ENCODE results near the gene LRRC36.
A peak's percentile ranks its signal among the peaks of the same experiment; 100 is the strongest.

LRRC36 gene

GRCh38 chr16:67393111-67393787 is 66.6 kb downstream of the LRRC36 start, which contains the start of gene TPPP3:
TSS of gene TPPP3 (minus strand) at chr16:67393498. CDS start at chr16:67391111, 2,387 bp downstream.
- peak; percentile 84 for DNase-seq (ENCODE audit: low read depth, low spot score)
- peak; percentile 73 for TF ChIP-seq CTCF (IDR thresholded peaks at IDR 0.05; ENCODE audit: low read depth, low read length)
- in situ Hi-C loops (cut with HindIII; ENCODE audit: low sequenced_read_pairs), result no loop called here
- H3K4me3 ChIP-seq (ENCODE audit: low read depth, low read length), result peak within 1 kb of the TSS; percentile 38

GRCh38 chr16:67393788-67394154 is 67.2 kb downstream of the LRRC36 start:
- peak overlapping the region; percentile 38 for H3K4me3 ChIP-seq (ENCODE audit: low read depth, low read length)
- in situ Hi-C loops (cut with HindIII; ENCODE audit: low sequenced_read_pairs), result no loop called here
- no peak for DNase-seq (ENCODE audit: low read depth, low spot score)
- TF ChIP-seq CTCF (IDR thresholded peaks at IDR 0.05; ENCODE audit: low read depth, low read length), result no peak

GRCh38 chr16:67394155-67395104 is 67.8 kb downstream of the LRRC36 start:
- in situ Hi-C loops (cut with HindIII; ENCODE audit: low sequenced_read_pairs), result no loop called here
- no peak overlapping the region for H3K4me3 ChIP-seq (ENCODE audit: low read depth, low read length)
- no peak for TF ChIP-seq CTCF (IDR thresholded peaks at IDR 0.05; ENCODE audit: low read depth, low read length)
- no peak for DNase-seq (ENCODE audit: low read depth, low spot score)

GRCh38 chr16:67395105-67395457 is 68.5 kb downstream of the LRRC36 start:
- no peak for TF ChIP-seq CTCF (IDR thresholded peaks at IDR 0.05; ENCODE audit: low read depth, low read length)
- no peak for DNase-seq (ENCODE audit: low read depth, low spot score)
- in situ Hi-C loops (cut with HindIII; ENCODE audit: low sequenced_read_pairs), result no loop called here
- no peak overlapping the region for H3K4me3 ChIP-seq (ENCODE audit: low read depth, low read length)

- no peak for DNase-seq (ENCODE audit: low read depth, low spot score)
- in situ Hi-C loops (cut with HindIII; ENCODE audit: low sequenced_read_pairs), result no loop called here
- TF ChIP-seq CTCF (IDR thresholded peaks at IDR 0.05; ENCODE audit: low read depth, low read length), result no peak
- H3K4me3 ChIP-seq (ENCODE audit: low read depth, low read length), result no peak overlapping the region
Observed at GRCh38 chr16:67395458-67396158, 69.0 kb downstream of the LRRC36 start.
